Measurements from ENCODE around the gene ENGASE. TPM values are rescaled to one million over a fixed set of nuclear protein-coding genes. Genes with fewer than 3 reads are reported as not detected.

ENGASE gene
- total RNA-seq, 1 donor from 2014 or later, result 11.7 TPM

- Mint-ChIP-seq H3K36me3 (no peaks in the 10 kb centered on the region), H3K4me3 (no peak overlapping the region), H3K9me3 (no peaks in the 10 kb centered on the region), H3K4me1 (peaks cover 2% of the 10 kb centered on the region), H3K27ac (no peak overlapping the region), H3K27me3 (ENCODE audit: insufficient read depth, low read depth) (no peaks in the 10 kb centered on the region)
- no peaks in the 10 kb centered on the region for H3F3A ChIP-seq (ENCODE audit: low read depth)
- H3K4me1 ChIP-seq, result peaks cover 5% of the 10 kb centered on the region
- H2AFZ ChIP-seq (replicated peaks), result no peak overlapping the region
- H3K27ac ChIP-seq, result no peak overlapping the region
- no peak overlapping the region for H3K9ac ChIP-seq
- H3K79me2 ChIP-seq (ENCODE audit: low read depth), result no peaks in the 10 kb centered on the region
- no peak overlapping the region for H3K4me2 ChIP-seq
- H3K27me3 ChIP-seq, result no peaks in the 10 kb centered on the region
- TF ChIP-seq CTCF (IDR thresholded peaks at IDR 0.05) (no peak), EZH2phosphoT487 (IDR thresholded peaks at IDR 0.05) (no peak), EZH2 (IDR thresholded peaks at IDR 0.05) (no peak)
- no peaks in the 10 kb centered on the region for H3K36me3 ChIP-seq
- H4K20me1 ChIP-seq (ENCODE audit: low read depth), result no peaks in the 10 kb centered on the region
- DNase-seq (ENCODE audit: low spot score), result no peak
- H3K9me3 ChIP-seq (ENCODE audit: low read depth), result no peaks in the 10 kb centered on the region
- no peak overlapping the region for H3K4me3 ChIP-seq
Measured at GRCh38 chr17:79105937-79106336, 31.3 kb downstream of the ENGASE start.

- TF ChIP-seq CTCF (IDR thresholded peaks at IDR 0.05) (no peak), EZH2 (IDR thresholded peaks at IDR 0.05) (no peak), EZH2phosphoT487 (IDR thresholded peaks at IDR 0.05) (no peak)
- no peaks in the 10 kb centered on the region for H3K4me1 ChIP-seq
- H3K27me3 Mint-ChIP-seq (ENCODE audit: insufficient read depth, low read depth), result no peaks in the 10 kb centered on the region
Measured at GRCh38 chr17:79106958-79107357, 32.3 kb downstream of the ENGASE start.

GRCh38 chr17:79107499-79108231 lies 33.0 kb downstream of the ENGASE start:
- no peak for TF ChIP-seq CTCF (IDR thresholded peaks at IDR 0.05)
- TF ChIP-seq EZH2phosphoT487 (IDR thresholded peaks at IDR 0.05), result no peak
- no peak for TF ChIP-seq EZH2 (IDR thresholded peaks at IDR 0.05)
- Histone ChIP-seq H3K36me3 (no peaks in the 10 kb centered on the region), H2AFZ (replicated peaks) (no peak overlapping the region), H3K4me3 (no peak overlapping the region), H4K20me1 (ENCODE audit: low read depth) (no peaks in the 10 kb centered on the region), H3K27ac (no peak overlapping the region), H3F3A (ENCODE audit: low read depth) (no peaks in the 10 kb centered on the region), H3K9me3 (ENCODE audit: low read depth) (no peaks in the 10 kb centered on the region), H3K4me1 (no peaks in the 10 kb centered on the region), H3K4me2 (no peak overlapping the region), H3K27me3 (no peaks in the 10 kb centered on the region), H3K79me2 (ENCODE audit: low read depth) (no peaks in the 10 kb centered on the region), H3K9ac (no peak overlapping the region)
- Mint-ChIP-seq H3K27ac (no peak overlapping the region), H3K4me3 (no peak overlapping the region), H3K9me3 (no peaks in the 10 kb centered on the region), H3K36me3 (no peaks in the 10 kb centered on the region), H3K27me3 (ENCODE audit: insufficient read depth, low read depth) (no peaks in the 10 kb centered on the region), H3K4me1 (peaks cover 2% of the 10 kb centered on the region)
- no peak for DNase-seq (ENCODE audit: low spot score)

More at GRCh38 chr17:79106958-79107357, 32.3 kb downstream of the ENGASE start:
- Histone ChIP-seq H3K27ac (no peak overlapping the region), H3F3A (ENCODE audit: low read depth) (no peaks in the 10 kb centered on the region), H3K4me2 (no peak overlapping the region), H4K20me1 (ENCODE audit: low read depth) (no peaks in the 10 kb centered on the region), H2AFZ (replicated peaks) (no peak overlapping the region), H3K36me3 (no peaks in the 10 kb centered on the region), H3K9me3 (ENCODE audit: low read depth) (no peaks in the 10 kb centered on the region), H3K27me3 (no peaks in the 10 kb centered on the region), H3K4me3 (no peak overlapping the region), H3K9ac (no peak overlapping the region), H3K79me2 (ENCODE audit: low read depth) (no peaks in the 10 kb centered on the region)
- Mint-ChIP-seq H3K9me3 (no peaks in the 10 kb centered on the region), H3K4me3 (no peak overlapping the region), H3K27ac (no peak overlapping the region), H3K36me3 (no peaks in the 10 kb centered on the region), H3K4me1 (peaks cover 2% of the 10 kb centered on the region)
- DNase-seq (ENCODE audit: low spot score), result no peak

Data from neural progenitor cell (in vitro differentiated cells).